ENCODE results near the gene SLC2A4RG. TPM values are rescaled to one million over a fixed set of nuclear protein-coding genes. Genes with fewer than 3 reads are reported as not detected.

The SLC2A4RG gene
- total RNA-seq, 2 experiments from 2014 or later: 123 to 125 TPM

GRCh38 chr20:63733579-63734081 lies 5.9 kb upstream of the SLC2A4RG start:
- no peak for TF ChIP-seq CTCF (IDR thresholded peaks at IDR 0.05)
- ATAC-seq (ENCODE audit: poor library complexity) (no peak), DNase-seq (no peak)
- H3K4me1 Mint-ChIP-seq (ENCODE audit: low read depth): peaks cover 26% of the 10 kb centered on the region
- Histone ChIP-seq H3K4me3 (ENCODE audit: low read length) (no peak overlapping the region), H3K27me3 (ENCODE audit: control insufficient read depth in 1 of 2, insufficient read depth in 2 of 2, low read length in 2 of 2) (no peaks in the 10 kb centered on the region), H3K4me1 (ENCODE audit: insufficient read depth, low read length) (peaks cover 76% of the 10 kb centered on the region), H3K27ac (ENCODE audit: low read depth in 1 of 2, low read length in 2 of 2) (no peak overlapping the region), H3K9me3 (ENCODE audit: control insufficient read depth in 1 of 2, insufficient read depth in 1 of 2, low read length in 2 of 2) (no peaks in the 10 kb centered on the region), H3K36me3 (ENCODE audit: insufficient read depth, low read length) (peaks cover 44% of the 10 kb centered on the region)
- no peaks in the 10 kb centered on the region for H3K27me3 Mint-ChIP-seq
- no peaks in the 10 kb centered on the region for H3K9me3 Mint-ChIP-seq
- intact Hi-C loops (cut with DNase I, micrococcal nuclease): loop anchor here in 1 of 2 experiments (10.0 kb wide), 1 partner anchor 79 kb away; the partner anchor contains the start of genes RTEL1 and STMN3
- H3K4me3 Mint-ChIP-seq: peak overlapping the region; percentile 57
- POLR2A ChIA-PET: interaction anchor here (1.4 to 9.9 kb wide), 2 partner anchors 17 to 26 kb away, joined by 4 to 118 read pairs; partner anchors contain the start of genes ARFRP1 and ZGPAT
- peaks cover 34% of the 10 kb centered on the region for H3K36me3 Mint-ChIP-seq (ENCODE audit: low read depth)
- CTCF ChIA-PET: interaction anchor here (6.3 kb wide), 1 partner anchor 26 kb away, joined by 44 read pairs; the partner anchor contains the start of genes ARFRP1 and ZGPAT
- H3K27ac Mint-ChIP-seq: no peak overlapping the region

- DNase-seq (no peak), ATAC-seq (ENCODE audit: poor library complexity) (no peak)
- Mint-ChIP-seq H3K36me3 (ENCODE audit: low read depth) (peaks cover 30% of the 10 kb centered on the region), H3K4me3 (peak overlapping the region; percentile 57), H3K27me3 (no peaks in the 10 kb centered on the region), H3K9me3 (no peaks in the 10 kb centered on the region), H3K27ac (no peak overlapping the region), H3K4me1 (ENCODE audit: low read depth) (peaks cover 25% of the 10 kb centered on the region)
- ChIA-PET POLR2A (interaction anchor here (1.4 to 9.9 kb wide), 2 partner anchors 17 to 27 kb away, joined by 4 to 118 read pairs; partner anchors contain the start of genes ARFRP1 and ZGPAT), CTCF (interaction anchor here (6.3 kb wide), 1 partner anchor 27 kb away, joined by 44 read pairs; the partner anchor contains the start of genes ARFRP1 and ZGPAT)
- no peak overlapping the region for H3K4me3 ChIP-seq (ENCODE audit: low read length)
- H3K9me3 ChIP-seq (ENCODE audit: control insufficient read depth in 1 of 2, insufficient read depth in 1 of 2, low read length in 2 of 2): no peaks in the 10 kb centered on the region
- no peak overlapping the region for H3K27ac ChIP-seq (ENCODE audit: low read depth in 1 of 2, low read length in 2 of 2)
- TF ChIP-seq CTCF (IDR thresholded peaks at IDR 0.05): no peak
- peaks cover 76% of the 10 kb centered on the region for H3K4me1 ChIP-seq (ENCODE audit: insufficient read depth, low read length)
- intact Hi-C loops (cut with DNase I, micrococcal nuclease): loop anchor here in 1 of 2 experiments (10.0 kb wide), 1 partner anchor 80 kb away; the partner anchor contains the start of genes RTEL1 and STMN3
- peaks cover 49% of the 10 kb centered on the region for H3K36me3 ChIP-seq (ENCODE audit: insufficient read depth, low read length)
- no peaks in the 10 kb centered on the region for H3K27me3 ChIP-seq (ENCODE audit: control insufficient read depth in 1 of 2, insufficient read depth in 2 of 2, low read length in 2 of 2)
Measured at GRCh38 chr20:63734111-63734945, 5.2 kb upstream of the SLC2A4RG start.
